Panc1 (cell line): ENCODE data around the gene C11orf58. TPM values are rescaled to one million over a fixed set of nuclear protein-coding genes. Genes with fewer than 3 reads are reported as not detected.

Source experiments
- ATAC-seq: fragments of 200-7000 bp; cut with Tn5 transposase; 2 replicates; pipeline ENCODE4 v1.9.1; 2020; ENCODE audit warnings: mild to moderate bottlenecking, moderate library complexity
- BruUV-seq: library from RNA; stranded (reverse); fragments of 400-500 nt; replicated peaks from 2 replicates; lab custom pipeline; 2021; lab: Mats Ljungman, UMichigan
- CTCF ChIA-PET: fragments of 300-600 bp; sonication (Branson Sonifier 250); formaldehyde crosslinking; loops from one replicate; lab custom pipeline; 2022; ENCODE audit warnings: antibody characterized with exemption; lab: Charles Lee
- POLR2A ChIA-PET: fragments of 300-600 bp; sonication (Branson Sonifier 250); formaldehyde crosslinking; loops from one replicate; lab custom pipeline; 2022; ENCODE audit warnings: antibody characterized with exemption; lab: Charles Lee
- DNase-seq: peaks from one replicate; pipeline ENCODE4 v3.0.0-alpha.2; 2010; ENCODE audit warnings: low read depth, low spot score
- H3K27ac ChIP-seq: 2 replicates; pipeline ENCODE4 v1.5.1; 2011; ENCODE audit warnings: mild to moderate bottlenecking, low read length, inconsistent platforms
- H3K27me3 ChIP-seq: fragments of 200-500 bp; sonication (Bioruptor generic); 2 replicates; pipeline ENCODE4 v1.6.0; 2014; ENCODE audit warnings: low read length, inconsistent platforms; ENCODE audit not compliant: control insufficient read depth, insufficient read depth
- H3K36me3 ChIP-seq: fragments of 200-500 bp; sonication (Bioruptor generic); 2 replicates; pipeline ENCODE4 v1.5.1; 2014; ENCODE audit warnings: inconsistent platforms, mild to moderate bottlenecking, low read length, moderate library complexity; ENCODE audit not compliant: control insufficient read depth, insufficient read depth
- H3K4me1 ChIP-seq: 2 replicates; pipeline ENCODE4 v1.5.1; 2011; ENCODE audit warnings: inconsistent platforms, mild to moderate bottlenecking, low read length, moderate library complexity; ENCODE audit not compliant: control insufficient read depth, insufficient read depth
- H3K4me3 ChIP-seq, 2 experiments: 2 replicates each; pipeline ENCODE4 v1.5.1; 2011 to 2012; ENCODE audit warnings: low read depth in 2 of 2, low read length in 2 of 2, mild to moderate bottlenecking in 2 of 2, inconsistent platforms in 1 of 2, moderate library complexity in 1 of 2
- H3K9me3 ChIP-seq: fragments of 200-500 bp; sonication (Bioruptor generic); 2 replicates; pipeline ENCODE4 v1.5.1; 2014; ENCODE audit warnings: low read depth, mild to moderate bottlenecking, inconsistent platforms, low read length, moderate library complexity; ENCODE audit not compliant: control insufficient read depth, insufficient read depth
- CTCF ChIP-seq: fragments of 450-650 bp; IDR thresholded peaks from 2 replicates; pipeline ENCODE4 v1.5.1; 2017; ENCODE audit warnings: mild to moderate bottlenecking
- POLR2AphosphoS5 ChIP-seq: IDR thresholded peaks from 2 replicates; pipeline ENCODE4 v1.6.1; 2012; ENCODE audit warnings: mild to moderate bottlenecking, low read depth, low read length, moderate library complexity
- SIN3A ChIP-seq: IDR thresholded peaks from 2 replicates; pipeline ENCODE4 v1.6.1; 2012; ENCODE audit warnings: low read depth, mild to moderate bottlenecking, low read length, moderate library complexity, borderline replicate concordance; ENCODE audit not compliant: insufficient read depth
- TCF7L2 ChIP-seq: IDR thresholded peaks from 2 replicates; pipeline ENCODE4 v1.6.1; 2011; ENCODE audit warnings: mild to moderate bottlenecking, low read depth, low read length, inconsistent platforms
- in situ Hi-C: cut with HindIII; loops from 2 replicates; pipeline ENCODE4 v1.10.0; 2016; ENCODE audit warnings: low sequenced_read_pairs, low pct_unique_long_range_greater_than_20kb
- intact Hi-C: fragments of 100-400 bp; cut with micrococcal nuclease; formaldehyde crosslinking; loops from one replicate; pipeline ENCODE4 v1.10.0; 2022; ENCODE audit not compliant: unreplicated experiment
- total RNA-seq: library from RNA; stranded (reverse); gene quantifications from one replicate; pipeline ENCODE4 v1.2.1, GENCODE V29; 2021; ENCODE audit not compliant: unreplicated experiment
- TF ChIP-seq, protein P1 (sequence below), 2 experiments: IDR thresholded peaks; 2 replicates each; pipeline ENCODE4 v1.6.1; 2011 to 2012; ENCODE audit warnings: low read depth in 2 of 2, control low read depth in 1 of 2, low read length in 1 of 2, mild to moderate bottlenecking in 1 of 2, moderate library complexity in 1 of 2; ENCODE audit not compliant: insufficient read depth in 1 of 2

The C11orf58 gene
- total RNA-seq, 1 experiment from 2014 or later = 97.6 TPM

DNA sequence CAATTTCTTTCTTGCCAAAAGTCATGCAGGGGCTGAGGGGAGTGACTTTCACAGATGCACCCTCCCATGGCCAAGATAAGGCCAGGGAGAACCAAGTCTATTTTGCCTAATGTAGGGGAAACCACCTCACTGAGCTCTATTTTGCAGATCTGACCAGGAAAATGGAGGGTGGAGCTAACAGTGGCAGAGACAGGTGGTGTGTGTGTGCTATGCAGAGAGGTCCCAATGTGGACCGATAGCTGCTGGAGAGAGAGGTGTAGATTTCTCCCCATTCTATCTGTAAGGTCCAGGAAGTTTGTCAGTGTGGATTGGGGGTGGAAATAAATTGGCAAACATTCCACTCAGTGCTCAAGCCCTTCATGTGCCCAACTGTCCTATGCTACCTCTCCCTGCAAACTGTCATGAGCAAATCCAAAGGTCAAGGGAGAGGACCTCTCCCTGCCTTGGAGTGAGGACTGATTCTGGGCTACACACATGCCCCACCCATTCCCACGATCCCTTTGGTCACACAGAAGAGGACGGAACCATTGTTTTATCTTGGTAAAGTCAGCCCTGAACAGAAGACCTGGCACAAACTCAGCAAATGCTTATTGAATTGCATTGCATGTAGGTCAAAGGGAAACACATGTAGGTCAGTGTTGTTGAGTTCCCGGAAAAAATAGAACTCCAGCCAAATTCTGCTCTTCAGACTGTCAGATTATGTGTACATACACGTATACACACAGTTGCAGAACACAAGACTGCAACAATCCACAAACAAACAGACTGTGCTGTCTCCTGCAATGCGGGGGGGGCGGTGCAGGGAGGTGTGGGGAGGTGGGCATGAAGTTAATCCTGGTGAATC is 65.9 kb downstream of the C11orf58 start:
- ChIA-PET POLR2A (no interaction called here), CTCF (no interaction called here)
- Histone ChIP-seq H3K36me3 (no peaks in the 10 kb centered on the region), H3K4me3 (no peak overlapping the region), H3K4me1 (0 out of 2 replicates have a peak, but pooled peaks cover 2% of the 10 kb centered on the region), H3K27me3 (no peaks in the 10 kb centered on the region), H3K27ac (no peak overlapping the region), H3K9me3 (no peaks in the 10 kb centered on the region)
- BruUV-seq = no TSS peak
- DNase-seq (no peak), ATAC-seq (no peak)
- in situ Hi-C loops = no loop called here
- TF ChIP-seq POLR2AphosphoS5 = no peak
- no peak for TF ChIP-seq CTCF
- TF ChIP-seq, protein P1, sequence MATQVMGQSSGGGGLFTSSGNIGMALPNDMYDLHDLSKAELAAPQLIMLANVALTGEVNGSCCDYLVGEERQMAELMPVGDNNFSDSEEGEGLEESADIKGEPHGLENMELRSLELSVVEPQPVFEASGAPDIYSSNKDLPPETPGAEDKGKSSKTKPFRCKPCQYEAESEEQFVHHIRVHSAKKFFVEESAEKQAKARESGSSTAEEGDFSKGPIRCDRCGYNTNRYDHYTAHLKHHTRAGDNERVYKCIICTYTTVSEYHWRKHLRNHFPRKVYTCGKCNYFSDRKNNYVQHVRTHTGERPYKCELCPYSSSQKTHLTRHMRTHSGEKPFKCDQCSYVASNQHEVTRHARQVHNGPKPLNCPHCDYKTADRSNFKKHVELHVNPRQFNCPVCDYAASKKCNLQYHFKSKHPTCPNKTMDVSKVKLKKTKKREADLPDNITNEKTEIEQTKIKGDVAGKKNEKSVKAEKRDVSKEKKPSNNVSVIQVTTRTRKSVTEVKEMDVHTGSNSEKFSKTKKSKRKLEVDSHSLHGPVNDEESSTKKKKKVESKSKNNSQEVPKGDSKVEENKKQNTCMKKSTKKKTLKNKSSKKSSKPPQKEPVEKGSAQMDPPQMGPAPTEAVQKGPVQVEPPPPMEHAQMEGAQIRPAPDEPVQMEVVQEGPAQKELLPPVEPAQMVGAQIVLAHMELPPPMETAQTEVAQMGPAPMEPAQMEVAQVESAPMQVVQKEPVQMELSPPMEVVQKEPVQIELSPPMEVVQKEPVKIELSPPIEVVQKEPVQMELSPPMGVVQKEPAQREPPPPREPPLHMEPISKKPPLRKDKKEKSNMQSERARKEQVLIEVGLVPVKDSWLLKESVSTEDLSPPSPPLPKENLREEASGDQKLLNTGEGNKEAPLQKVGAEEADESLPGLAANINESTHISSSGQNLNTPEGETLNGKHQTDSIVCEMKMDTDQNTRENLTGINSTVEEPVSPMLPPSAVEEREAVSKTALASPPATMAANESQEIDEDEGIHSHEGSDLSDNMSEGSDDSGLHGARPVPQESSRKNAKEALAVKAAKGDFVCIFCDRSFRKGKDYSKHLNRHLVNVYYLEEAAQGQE (IDR thresholded peaks at IDR 0.05; ENCODE audit: insufficient read depth in 1 of 2, low read depth in 2 of 2, low read length in 1 of 2) = no peak
- no peak for TF ChIP-seq SIN3A
- no peak for TF ChIP-seq TCF7L2
- intact Hi-C loops = no loop called here

- ATAC-seq (peak; percentile 49; the same call in 1 of the 2 replicates), DNase-seq (no peak)
- BruUV-seq = no TSS peak
- Histone ChIP-seq H3K4me1 (0 out of 2 replicates have a peak, but pooled peaks cover 2% of the 10 kb centered on the region), H3K9me3 (no peaks in the 10 kb centered on the region), H3K27me3 (no peaks in the 10 kb centered on the region), H3K27ac (no peak overlapping the region), H3K36me3 (no peaks in the 10 kb centered on the region), H3K4me3 (no peak overlapping the region)
- POLR2A ChIA-PET = no interaction called here
- CTCF ChIA-PET = no interaction called here
- TF ChIP-seq SIN3A = no peak
- no peak for TF ChIP-seq POLR2AphosphoS5
- no peak for TF ChIP-seq TCF7L2
- no peak for TF ChIP-seq CTCF
- TF ChIP-seq, protein P1 (IDR thresholded peaks at IDR 0.05; ENCODE audit: insufficient read depth in 1 of 2, low read depth in 2 of 2, low read length in 1 of 2) = no peak
- intact Hi-C loops (no loop called here), in situ Hi-C loops (no loop called here)
Observed at GRCh38 chr11:16805938-16806337, 67.5 kb downstream of the C11orf58 start.
